ENCODE results near the gene PTPRE.
A peak's percentile ranks its signal among the peaks of the same experiment; 100 is the strongest.

PTPRE gene

DNA sequence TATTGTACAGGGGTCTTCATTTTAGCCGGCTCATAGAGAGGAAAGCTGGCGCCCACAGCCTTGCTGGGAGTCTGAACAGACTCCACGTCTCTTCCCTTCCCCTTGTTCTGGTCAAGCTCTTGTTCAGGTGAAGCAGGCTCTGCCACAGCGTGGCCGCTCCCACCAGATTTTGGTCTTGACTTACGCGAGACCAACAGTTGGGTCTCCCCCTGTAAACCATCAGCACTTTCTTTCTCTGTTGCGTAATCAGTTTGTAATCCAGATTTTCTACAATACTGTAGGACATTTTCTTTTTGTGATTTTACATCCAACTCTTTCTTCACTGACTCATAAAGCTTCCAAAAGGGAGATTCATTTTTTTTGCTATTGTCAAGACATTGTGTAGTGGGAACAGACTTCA is 208.5 kb downstream of the PTPRE start:
- Mint-ChIP-seq H3K36me3 (no peaks in the 10 kb centered on the region), H3K9me3 (no peaks in the 10 kb centered on the region), H3K4me3 (no peak overlapping the region), H3K27ac (no peak overlapping the region), H3K4me1 (no peaks in the 10 kb centered on the region), H3K27me3 (no peaks in the 10 kb centered on the region)
- ATAC-seq: no peak

DNA sequence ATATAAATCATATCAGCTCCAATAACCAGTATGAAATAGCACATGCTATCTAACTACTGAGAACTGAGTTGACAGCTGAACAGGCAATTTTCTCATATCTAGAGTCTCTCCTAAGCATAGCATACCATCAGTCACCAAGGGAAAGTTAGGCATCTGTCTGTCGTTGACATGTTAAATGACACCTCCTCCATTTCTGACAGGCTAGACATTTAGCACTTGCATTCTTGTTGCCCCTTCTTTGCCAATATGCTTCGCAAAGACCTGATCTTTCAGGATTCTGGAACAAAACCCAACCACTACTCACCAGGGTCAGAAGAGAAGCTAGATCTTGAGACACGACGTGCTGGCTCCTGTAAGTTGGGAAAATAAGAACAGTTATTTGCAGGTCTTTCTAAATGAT is 209.3 kb downstream of the PTPRE start:
- Mint-ChIP-seq H3K4me1 (no peaks in the 10 kb centered on the region), H3K4me3 (no peak overlapping the region), H3K27ac (no peak overlapping the region), H3K9me3 (no peaks in the 10 kb centered on the region), H3K36me3 (no peaks in the 10 kb centered on the region), H3K27me3 (no peaks in the 10 kb centered on the region)
- no peak for ATAC-seq

DNA sequence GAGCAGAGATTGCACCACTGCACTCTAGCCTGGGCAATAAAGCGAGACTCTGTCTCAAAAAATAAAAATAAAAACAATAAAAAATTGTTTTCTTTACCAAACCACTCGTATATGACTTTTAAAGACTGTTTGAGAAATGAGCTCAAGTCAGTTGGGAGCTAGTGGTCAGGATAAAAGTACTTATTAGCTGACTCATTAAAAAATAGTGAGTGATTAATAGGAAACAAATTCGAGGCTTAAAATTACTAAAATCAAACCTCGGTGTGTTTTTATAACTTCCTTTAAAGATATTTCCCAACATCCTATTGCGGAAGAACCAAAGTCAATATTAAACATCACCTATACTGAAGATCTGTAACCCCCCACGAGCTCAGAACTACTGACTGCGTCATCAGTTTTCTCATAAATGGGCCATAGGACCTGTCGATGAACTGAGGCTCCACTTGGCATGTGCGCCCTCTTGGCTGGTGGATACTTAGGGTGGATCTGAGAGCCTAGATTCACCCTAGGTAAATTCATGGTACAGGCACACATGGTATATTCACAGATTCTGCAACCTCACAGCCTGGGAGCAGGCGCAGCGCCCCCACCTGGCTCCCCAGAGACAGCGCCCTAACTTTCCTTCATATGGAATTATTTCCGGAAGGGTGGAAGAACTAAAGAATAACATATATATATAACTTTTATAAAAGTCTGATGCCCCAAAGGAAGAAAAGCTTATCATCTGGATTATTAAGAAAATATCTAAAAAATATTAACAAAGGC is 210.1 kb downstream of the PTPRE start:
- Mint-ChIP-seq H3K27me3 (no peaks in the 10 kb centered on the region), H3K4me1 (no peaks in the 10 kb centered on the region), H3K36me3 (no peaks in the 10 kb centered on the region), H3K27ac (no peak overlapping the region), H3K4me3 (no peak overlapping the region), H3K9me3 (no peaks in the 10 kb centered on the region)
- ATAC-seq: no peak

DNA sequence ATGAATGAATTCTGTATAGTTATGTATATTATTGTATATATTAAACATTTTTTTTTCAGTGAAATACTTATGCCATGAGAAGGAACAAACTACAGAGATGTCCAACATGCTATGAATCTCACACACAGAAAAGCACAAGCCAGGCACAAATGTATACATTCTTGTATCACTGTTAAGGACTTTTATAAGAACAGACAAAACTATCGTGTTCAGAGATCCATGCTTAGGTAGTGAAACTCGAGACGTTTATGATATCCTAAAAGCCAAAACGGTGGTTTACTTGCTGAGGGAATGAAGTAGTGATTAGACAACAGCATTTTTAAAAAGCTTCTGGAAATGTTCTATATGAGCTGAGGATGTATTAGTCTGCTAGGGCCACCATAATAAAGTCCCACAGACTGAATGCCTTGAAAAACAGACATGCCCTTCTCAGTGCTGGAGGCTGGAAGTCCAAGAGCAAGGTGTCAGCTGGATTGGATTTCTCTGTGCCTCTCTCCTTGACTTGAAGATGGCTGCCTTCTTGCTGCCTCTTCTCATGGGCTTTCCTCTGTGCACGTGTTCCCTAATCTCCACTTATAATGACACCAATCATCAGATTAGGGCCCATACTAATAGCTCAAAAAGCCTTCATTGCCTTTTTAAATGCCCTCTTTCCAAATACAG is 215.0 kb downstream of the PTPRE start:
- Mint-ChIP-seq H3K4me3 (no peak overlapping the region), H3K27ac (no peak overlapping the region), H3K36me3 (no peaks in the 10 kb centered on the region), H3K27me3 (peaks cover 25% of the 10 kb centered on the region), H3K9me3 (no peaks in the 10 kb centered on the region), H3K4me1 (peaks cover 17% of the 10 kb centered on the region)
- no peak for ATAC-seq

DNA sequence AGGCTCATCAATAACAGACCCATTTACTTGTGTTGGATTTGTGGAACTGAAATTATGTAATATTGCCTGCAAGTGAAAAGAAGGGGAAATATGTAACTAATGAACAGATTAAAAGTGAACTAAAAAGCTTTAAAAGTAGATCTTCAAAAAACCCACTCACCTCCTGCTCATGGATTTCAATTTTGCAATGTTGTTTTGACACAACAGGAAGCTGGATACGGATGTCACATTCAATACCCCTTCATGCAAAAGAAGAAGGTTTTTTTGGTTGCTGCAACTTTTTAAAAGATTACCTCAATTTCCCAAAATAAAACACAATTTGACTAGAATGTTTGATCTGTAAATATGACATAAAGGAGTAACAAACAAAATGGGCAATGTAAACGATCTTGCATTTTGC is 216.0 kb downstream of the PTPRE start:
- no peaks in the 10 kb centered on the region for H3K36me3 Mint-ChIP-seq
- peaks cover 25% of the 10 kb centered on the region for H3K27me3 Mint-ChIP-seq
- H3K4me1 Mint-ChIP-seq: peaks cover 22% of the 10 kb centered on the region
- no peak for ATAC-seq
- H3K4me3 Mint-ChIP-seq: no peak overlapping the region
- H3K27ac Mint-ChIP-seq: no peak overlapping the region
- no peaks in the 10 kb centered on the region for H3K9me3 Mint-ChIP-seq

DNA sequence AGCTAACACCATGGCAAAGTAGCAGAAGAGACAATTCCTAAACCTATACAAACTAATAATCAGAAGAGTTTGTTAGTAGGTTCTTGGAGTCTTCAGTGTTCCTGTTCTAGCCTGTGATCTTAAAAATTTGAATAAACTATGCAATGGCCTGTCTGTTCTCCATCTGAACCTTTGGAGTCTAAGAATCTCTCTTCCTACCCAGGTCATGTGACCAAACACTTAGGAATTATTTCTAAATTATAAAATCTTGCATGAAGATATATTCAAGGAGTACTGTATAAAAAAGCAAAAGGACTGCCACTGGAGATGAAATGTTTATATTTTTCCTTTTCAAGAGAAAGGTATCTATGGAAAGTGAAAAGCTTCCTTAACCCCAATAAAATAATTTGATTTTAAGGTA is 216.9 kb downstream of the PTPRE start:
- Mint-ChIP-seq H3K9me3 (no peaks in the 10 kb centered on the region), H3K36me3 (no peaks in the 10 kb centered on the region), H3K4me1 (peaks cover 22% of the 10 kb centered on the region), H3K27ac (no peak overlapping the region), H3K4me3 (no peak overlapping the region), H3K27me3 (peaks cover 25% of the 10 kb centered on the region)
- ATAC-seq: no peak

DNA sequence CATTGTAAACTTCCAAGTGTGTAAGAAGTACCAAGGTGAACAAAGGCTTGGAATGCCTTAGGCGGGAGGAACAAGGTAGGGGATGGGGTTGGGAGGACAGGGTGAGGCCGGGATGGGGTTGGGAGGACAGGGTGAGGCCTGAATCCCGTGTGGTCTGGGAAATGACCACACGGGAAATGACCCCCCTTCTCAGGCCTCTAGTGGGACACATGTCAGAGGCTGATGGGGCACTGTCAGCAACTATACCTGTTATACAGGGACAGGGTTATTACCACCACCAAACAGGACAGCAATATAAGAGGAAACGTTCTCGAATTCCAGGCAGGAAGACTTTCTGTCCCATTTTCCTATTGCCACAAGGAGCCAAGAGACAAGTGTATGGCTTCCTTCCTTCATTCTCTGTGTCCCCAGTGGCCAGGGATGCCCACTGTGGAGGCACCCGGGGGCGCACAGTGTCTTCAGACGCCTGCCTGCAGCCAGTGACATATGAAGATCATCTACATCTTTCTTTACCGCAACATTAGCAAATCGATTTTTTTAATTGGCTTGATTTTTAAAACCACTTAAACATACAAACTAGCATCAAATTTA is 218.0 kb downstream of the PTPRE start:
- H3K9me3 Mint-ChIP-seq: no peaks in the 10 kb centered on the region
- no peaks in the 10 kb centered on the region for H3K36me3 Mint-ChIP-seq
- ATAC-seq: no peak
- H3K4me3 Mint-ChIP-seq: peak overlapping the region; percentile 91
- peaks cover 25% of the 10 kb centered on the region for H3K27me3 Mint-ChIP-seq
- peak overlapping the region; percentile 63 for H3K27ac Mint-ChIP-seq
- peaks cover 22% of the 10 kb centered on the region for H3K4me1 Mint-ChIP-seq

DNA sequence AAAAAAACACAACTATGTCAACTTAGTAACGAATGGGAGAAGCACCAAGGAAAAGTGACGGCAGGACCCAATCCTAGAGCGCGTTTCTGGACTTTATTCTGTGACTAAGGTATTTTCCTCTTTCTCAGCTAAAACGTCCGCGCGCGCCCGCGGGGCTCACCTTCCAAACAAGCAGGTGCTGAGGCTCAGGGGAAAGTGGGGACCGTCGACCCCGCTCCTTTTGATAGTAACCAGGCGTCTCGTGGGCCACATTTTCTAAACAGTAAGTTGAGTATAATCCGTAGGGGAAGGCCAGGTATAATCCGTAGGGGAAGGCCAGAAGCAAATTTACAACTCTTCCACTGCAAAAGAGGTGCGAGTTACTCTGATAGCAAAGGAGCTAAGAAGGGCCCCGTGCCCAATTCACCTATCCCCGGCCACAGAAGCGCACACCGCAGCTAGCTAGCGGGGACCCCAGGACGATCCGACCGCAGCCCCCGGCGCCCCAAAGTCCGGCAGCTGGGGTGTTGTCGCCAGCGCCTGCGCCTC is 218.6 kb downstream of the PTPRE start:
- Mint-ChIP-seq H3K27me3 (peaks cover 25% of the 10 kb centered on the region), H3K4me1 (peaks cover 22% of the 10 kb centered on the region), H3K4me3 (peak overlapping the region; percentile 91), H3K36me3 (no peaks in the 10 kb centered on the region), H3K9me3 (no peaks in the 10 kb centered on the region), H3K27ac (peak overlapping the region; percentile 63)
- no peak for ATAC-seq

DNA sequence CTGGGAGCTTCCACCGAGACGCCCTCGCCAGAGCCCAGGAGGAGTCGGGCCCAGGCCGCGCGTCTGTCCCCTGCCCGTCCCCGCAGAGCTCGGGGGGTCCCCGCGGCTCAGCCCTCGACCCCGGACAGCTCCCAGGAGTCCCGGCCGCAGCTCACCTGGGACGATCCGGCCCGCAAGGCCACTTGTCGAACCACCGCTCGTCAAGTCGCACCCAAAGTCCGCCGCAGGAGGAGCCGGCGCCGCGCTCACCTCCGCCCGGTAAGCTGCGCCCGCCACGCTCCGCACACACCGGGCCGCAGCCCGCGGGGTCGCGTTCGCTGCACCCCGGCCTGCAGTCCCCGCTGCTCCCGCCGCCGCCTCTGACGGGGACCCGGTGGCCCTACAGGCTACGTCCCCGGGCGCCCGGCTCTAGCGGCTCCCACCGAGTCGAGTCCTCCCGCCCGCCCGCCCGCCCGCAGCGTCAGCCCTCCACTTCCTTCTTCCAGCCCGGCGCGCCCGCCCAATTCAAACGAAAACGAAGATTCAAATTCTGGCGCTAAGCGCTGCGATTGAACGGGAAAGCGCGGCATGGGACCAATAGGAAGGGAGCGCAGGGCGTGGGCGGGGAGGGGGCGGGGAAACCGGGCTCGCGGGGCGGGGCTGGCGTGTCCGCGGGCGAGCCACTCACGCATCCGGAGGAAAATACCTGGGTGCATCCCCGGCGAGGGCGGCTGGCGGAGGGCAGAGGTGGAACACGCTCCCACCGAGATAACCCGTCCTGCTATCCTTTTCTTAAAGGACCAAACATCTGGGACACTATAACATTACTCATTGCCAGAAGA is 219.3 kb downstream of the PTPRE start, which contains the start of gene MKI67:
Gene MKI67 (minus strand): TSS at position 480 of the 821 bp plus-strand sequence. CDS start 756 bp downstream, outside the sequence.
- Mint-ChIP-seq H3K4me1 (peaks cover 22% of the 10 kb centered on the region), H3K27me3 (peaks cover 25% of the 10 kb centered on the region), H3K27ac (peak within 1 kb of the TSS; percentile 70), H3K9me3 (no peaks in the 10 kb centered on the region), H3K36me3 (no peaks in the 10 kb centered on the region), H3K4me3 (peak within 1 kb of the TSS; percentile 91)
- peak; percentile 96 for ATAC-seq

DNA sequence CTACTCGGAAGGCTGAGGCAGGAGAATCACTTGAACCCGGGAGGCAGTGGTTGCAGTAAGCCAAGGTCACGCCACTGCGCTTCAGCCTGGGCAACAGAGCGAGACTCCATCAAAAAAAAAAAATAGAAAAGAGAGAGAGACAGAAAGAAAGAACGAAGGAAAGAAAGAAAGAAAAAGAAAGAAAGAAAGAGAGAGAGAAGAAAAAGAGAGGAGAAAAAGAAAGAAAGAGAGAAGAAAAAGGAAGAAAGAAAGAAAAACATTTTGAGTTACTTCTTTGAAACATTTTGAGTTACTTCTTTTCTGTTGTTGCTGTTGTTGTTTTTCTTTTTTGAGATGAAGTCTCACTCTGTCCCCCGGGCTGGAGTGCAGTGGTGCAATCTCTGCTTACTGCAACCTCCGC is 221.7 kb downstream of the PTPRE start:
- H3K27me3 Mint-ChIP-seq: peaks cover 23% of the 10 kb centered on the region
- no peak overlapping the region for H3K4me3 Mint-ChIP-seq
- peaks cover 22% of the 10 kb centered on the region for H3K4me1 Mint-ChIP-seq
- no peaks in the 10 kb centered on the region for H3K36me3 Mint-ChIP-seq
- H3K9me3 Mint-ChIP-seq: no peaks in the 10 kb centered on the region
- no peak for ATAC-seq
- H3K27ac Mint-ChIP-seq: no peak overlapping the region

DNA sequence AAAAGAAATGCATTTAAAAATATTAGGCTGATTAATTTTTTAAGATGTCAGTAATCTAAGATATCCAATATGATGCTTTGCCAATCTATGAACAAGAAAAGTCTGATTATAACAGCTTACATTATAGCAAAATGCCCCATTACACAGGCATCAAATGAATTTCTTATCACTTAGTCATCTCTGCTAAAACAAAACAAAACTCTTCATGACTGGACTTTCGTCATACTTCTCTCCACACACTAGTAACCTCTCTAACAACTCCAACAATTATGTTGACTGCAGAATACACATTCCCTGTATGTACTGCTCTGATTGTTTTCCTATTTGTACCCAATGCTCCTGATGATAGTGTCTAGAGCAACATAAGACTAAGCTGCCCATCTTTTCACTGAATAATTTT is 223.1 kb downstream of the PTPRE start:
- Mint-ChIP-seq H3K27ac (no peak overlapping the region), H3K4me3 (no peak overlapping the region), H3K4me1 (peaks cover 19% of the 10 kb centered on the region), H3K9me3 (no peaks in the 10 kb centered on the region), H3K36me3 (no peaks in the 10 kb centered on the region), H3K27me3 (peaks cover 13% of the 10 kb centered on the region)
- no peak for ATAC-seq
